OCI-LY3 (cell line): ENCODE measurements around the gene LAMP1.

Experiments used
- CTCF ChIP-seq: fragments of 200-600, 300-600 bp; sonication (generic); IDR thresholded peaks from 2 replicates; pipeline ENCODE4 v1.5.1; 2014; ENCODE audit warnings: antibody characterized with exemption, low read length, low read depth
- EZH2phosphoT487 ChIP-seq: fragments of 200-600 bp; shearing (Covaris generic); IDR thresholded peaks from 2 replicates; pipeline ENCODE4 v1.6.1; 2018; ENCODE audit warnings: antibody characterized with exemption, mixed run types, low read depth

DNA sequence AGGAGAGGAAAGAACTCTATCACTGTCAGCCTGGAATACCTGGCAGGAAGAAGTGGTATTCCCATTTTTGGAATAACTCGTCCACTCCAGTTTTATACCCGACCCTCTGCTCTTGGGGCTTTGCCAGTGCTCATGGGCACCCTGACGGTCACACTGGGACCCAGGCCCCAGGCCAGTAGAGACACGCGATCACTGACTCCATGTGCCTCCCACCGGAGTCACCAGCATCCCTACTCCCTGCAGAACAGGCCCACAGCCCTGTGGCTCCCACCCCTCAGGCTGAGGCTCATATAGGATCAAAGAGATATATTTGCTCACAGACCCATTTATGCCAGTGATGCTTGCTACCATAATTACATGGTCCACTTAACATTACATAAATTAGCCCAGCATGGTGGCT is 63.4 kb downstream of the LAMP1 start:
- TF ChIP-seq CTCF (no peak), EZH2phosphoT487 (no peak)
